ENCODE data around the gene MYOF. TPM values are rescaled to one million over a fixed set of nuclear protein-coding genes. Genes with fewer than 3 reads are reported as not detected.

Gene MYOF
- total RNA-seq, 4 donors from 2014 or later, result 39.6 to 70.4 (median 59.2) TPM

DNA sequence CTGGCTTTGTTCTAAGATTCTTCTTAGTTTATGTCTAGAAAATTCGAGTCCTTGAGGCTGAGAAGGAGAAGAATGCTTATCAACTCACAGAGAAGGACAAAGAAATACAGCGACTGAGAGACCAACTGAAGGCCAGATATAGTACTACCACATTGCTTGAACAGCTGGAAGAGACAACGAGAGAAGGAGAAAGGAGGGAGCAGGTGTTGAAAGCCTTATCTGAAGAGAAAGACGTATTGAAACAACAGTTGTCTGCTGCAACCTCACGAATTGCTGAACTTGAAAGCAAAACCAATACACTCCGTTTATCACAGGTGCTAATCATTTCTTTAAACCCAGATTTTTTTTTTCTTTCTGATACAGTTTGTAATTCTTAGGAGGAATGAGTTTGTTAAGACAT, 20.9 kb upstream of the MYOF start:
- H3K4me1 ChIP-seq, result no peaks in the 10 kb centered on the region
- no peak overlapping the region for H3K27ac ChIP-seq
- H3K36me3 ChIP-seq, result no peaks in the 10 kb centered on the region
- H3K9me3 ChIP-seq, result no peaks in the 10 kb centered on the region
- TF ChIP-seq, protein P1, sequence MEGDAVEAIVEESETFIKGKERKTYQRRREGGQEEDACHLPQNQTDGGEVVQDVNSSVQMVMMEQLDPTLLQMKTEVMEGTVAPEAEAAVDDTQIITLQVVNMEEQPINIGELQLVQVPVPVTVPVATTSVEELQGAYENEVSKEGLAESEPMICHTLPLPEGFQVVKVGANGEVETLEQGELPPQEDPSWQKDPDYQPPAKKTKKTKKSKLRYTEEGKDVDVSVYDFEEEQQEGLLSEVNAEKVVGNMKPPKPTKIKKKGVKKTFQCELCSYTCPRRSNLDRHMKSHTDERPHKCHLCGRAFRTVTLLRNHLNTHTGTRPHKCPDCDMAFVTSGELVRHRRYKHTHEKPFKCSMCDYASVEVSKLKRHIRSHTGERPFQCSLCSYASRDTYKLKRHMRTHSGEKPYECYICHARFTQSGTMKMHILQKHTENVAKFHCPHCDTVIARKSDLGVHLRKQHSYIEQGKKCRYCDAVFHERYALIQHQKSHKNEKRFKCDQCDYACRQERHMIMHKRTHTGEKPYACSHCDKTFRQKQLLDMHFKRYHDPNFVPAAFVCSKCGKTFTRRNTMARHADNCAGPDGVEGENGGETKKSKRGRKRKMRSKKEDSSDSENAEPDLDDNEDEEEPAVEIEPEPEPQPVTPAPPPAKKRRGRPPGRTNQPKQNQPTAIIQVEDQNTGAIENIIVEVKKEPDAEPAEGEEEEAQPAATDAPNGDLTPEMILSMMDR (IDR thresholded peaks at IDR 0.05), result no peak
- TF ChIP-seq EP300 (IDR thresholded peaks at IDR 0.05) (no peak), POLR2A (IDR thresholded peaks at IDR 0.05) (no peak)
- no peak for DNase-seq (ENCODE audit: low spot score in 2 of 2)
- H3K4me3 ChIP-seq, result no peak overlapping the region
- no peaks in the 10 kb centered on the region for H3K27me3 ChIP-seq
- 86 to 92% methylated on average over 6 of the region's 6 CpGs for WGBS, 2 donors

DNA sequence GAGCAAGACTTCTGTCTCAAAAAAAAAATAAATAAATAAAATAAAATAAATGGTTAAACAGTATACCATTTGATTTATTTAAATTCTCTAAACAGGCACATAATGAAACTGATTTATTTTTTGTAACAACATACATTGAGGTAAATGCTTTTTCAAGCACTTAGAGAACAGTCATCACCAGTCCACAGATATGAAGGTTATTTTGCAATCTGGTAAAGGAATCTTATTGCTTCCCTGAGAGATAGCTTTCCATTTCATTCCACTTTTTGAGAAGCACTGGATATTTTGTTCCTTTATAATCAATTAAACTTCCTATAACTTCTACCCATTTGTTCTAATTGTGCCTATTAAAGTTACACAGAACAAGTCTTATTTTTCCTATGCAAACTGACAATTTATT, 19.5 kb upstream of the MYOF start:
- H3K9me3 ChIP-seq, result no peaks in the 10 kb centered on the region
- no peak for DNase-seq (ENCODE audit: low spot score in 2 of 2)
- TF ChIP-seq, protein P1 (IDR thresholded peaks at IDR 0.05), result no peak
- TF ChIP-seq POLR2A (IDR thresholded peaks at IDR 0.05), result no peak
- TF ChIP-seq EP300 (IDR thresholded peaks at IDR 0.05), result no peak
- H3K4me1 ChIP-seq, result peaks cover 0 to 5% (median 2%) of the 10 kb centered on the region in 4 donors
- no peaks in the 10 kb centered on the region for H3K27me3 ChIP-seq
- H3K27ac ChIP-seq, result no peak overlapping the region
- H3K36me3 ChIP-seq, result no peaks in the 10 kb centered on the region
- no peak overlapping the region for H3K4me3 ChIP-seq

DNA sequence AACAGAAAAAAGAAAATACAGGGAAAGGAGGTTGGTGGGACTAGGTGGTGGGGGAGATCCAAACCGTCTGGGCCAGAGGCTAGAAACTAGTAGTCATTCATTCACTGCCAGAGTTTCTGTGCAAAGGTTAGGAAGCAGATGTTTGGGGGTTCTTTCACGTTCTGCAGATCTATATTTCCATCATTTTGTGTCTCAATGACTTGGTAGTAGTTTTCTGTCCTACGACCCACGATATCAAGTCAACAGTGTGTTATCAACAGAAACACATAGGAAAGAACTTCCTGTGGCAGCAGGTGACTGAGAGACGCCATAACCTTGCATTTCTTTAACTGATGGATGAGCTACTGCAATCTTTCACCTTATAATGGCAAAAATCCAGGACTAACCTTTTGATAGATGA, 16.0 kb upstream of the MYOF start:
- no peaks in the 10 kb centered on the region for H3K9me3 ChIP-seq
- H3K27me3 ChIP-seq, result no peaks in the 10 kb centered on the region
- H3K36me3 ChIP-seq, result no peaks in the 10 kb centered on the region
- H3K4me3 ChIP-seq, result no peak overlapping the region
- TF ChIP-seq, protein P1 (IDR thresholded peaks at IDR 0.05), result no peak
- no peak for TF ChIP-seq EP300 (IDR thresholded peaks at IDR 0.05)
- TF ChIP-seq POLR2A (IDR thresholded peaks at IDR 0.05), result no peak
- WGBS, 2 donors, result 61 to 63% methylated on average over 5 of the region's 5 CpGs
- peaks cover 0 to 13% (median 2%) of the 10 kb centered on the region in 4 donors for H3K4me1 ChIP-seq
- H3K27ac ChIP-seq, result no peak overlapping the region
- DNase-seq (ENCODE audit: low spot score in 2 of 2), result no peak

DNA sequence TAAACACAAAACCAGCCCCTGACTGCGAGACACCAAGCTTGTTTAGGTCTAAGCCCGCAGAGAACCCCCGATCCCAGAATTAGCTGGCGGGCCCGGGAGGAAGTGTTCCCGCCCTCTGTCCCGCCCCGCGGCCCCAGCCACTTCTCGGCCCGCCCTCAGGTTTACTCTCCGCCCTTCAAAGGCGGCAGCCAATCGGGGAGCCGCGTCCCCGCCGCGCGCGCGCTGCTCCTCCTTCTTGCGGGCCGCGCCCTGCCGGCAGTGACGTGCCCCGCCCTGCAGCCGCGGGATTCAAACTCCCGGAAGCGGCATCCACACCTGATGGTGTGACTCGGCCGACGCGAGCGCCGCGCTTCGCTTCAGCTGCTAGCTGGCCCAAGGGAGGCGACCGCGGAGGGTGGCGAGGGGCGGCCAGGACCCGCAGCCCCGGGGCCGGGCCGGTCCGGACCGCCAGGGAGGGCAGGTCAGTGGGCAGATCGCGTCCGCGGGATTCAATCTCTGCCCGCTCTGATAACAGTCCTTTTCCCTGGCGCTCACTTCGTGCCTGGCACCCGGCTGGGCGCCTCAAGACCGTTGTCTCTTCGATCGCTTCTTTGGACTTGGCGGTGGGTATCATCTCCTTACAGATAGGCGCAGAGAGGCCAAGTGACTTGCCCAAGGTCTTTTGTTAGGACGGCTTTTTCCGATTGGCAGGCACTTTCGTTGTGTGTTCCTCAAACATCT, 14.3 kb upstream of the MYOF start, which contains the start of gene CEP55:
Gene CEP55 (plus strand): TSS at position 291 of the 720 bp plus-strand sequence. CDS start 3,440 bp downstream, outside the sequence.
- H3K9me3 ChIP-seq, result no peaks in the 10 kb centered on the region
- TF ChIP-seq POLR2A (IDR thresholded peaks at IDR 0.05) (peak in 1 of 2 donors; percentile 46), EP300 (IDR thresholded peaks at IDR 0.05) (peak; percentile 62 to 63)
- TF ChIP-seq, protein P1 (IDR thresholded peaks at IDR 0.05), result peak in 2 of 5 experiments; percentile 13 to 24
- no peaks in the 10 kb centered on the region for H3K36me3 ChIP-seq
- H3K4me3 ChIP-seq, result peak within 1 kb of the TSS; percentile 59 to 75 (median 68)
- peak; percentile 87 to 91 for DNase-seq (ENCODE audit: low spot score in 2 of 2)
- 1 to 3% methylated on average over 16 to 67 of the region's 68 CpGs for WGBS, 2 donors
- H3K27ac ChIP-seq, result peak within 1 kb of the TSS in 3 of 4 donors; percentile 20 to 74 (median 28)
- H3K27me3 ChIP-seq, result no peaks in the 10 kb centered on the region
- H3K4me1 ChIP-seq, result peaks cover 0 to 13% (median 2%) of the 10 kb centered on the region in 4 donors

DNA sequence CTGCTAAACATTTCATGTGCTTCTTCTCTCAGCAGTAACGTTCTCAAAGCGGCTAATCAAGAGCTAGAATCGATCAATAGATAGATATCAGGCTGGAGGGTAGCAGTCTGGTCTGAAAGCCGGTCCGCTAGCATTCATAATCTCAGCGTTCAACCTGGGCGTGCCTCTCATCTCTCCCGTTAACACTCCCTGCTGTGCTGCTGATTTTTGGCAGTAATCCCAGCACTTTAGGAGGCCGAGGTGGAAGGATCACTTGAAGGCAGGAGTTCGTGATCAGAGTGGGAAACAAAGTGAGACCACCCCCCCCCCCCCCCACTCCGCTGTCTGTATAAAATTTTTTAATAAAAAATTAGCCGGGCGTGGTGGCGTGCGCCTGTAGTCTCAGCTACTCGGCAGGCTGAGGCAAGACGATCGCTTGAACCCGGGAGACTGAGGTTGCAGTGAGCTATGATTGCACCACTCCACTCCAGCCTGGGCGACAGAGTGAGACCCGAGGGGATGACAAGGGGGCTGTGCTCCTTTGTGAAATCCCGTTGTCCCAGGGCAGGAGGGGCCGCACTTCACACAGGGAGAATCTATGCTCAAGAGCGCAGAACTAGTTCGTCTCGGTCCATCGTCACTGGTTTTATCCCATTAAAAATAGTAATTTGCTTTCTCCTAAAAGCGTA, 13.7 kb upstream of the MYOF start:
- no peaks in the 10 kb centered on the region for H3K9me3 ChIP-seq
- H3K4me3 ChIP-seq, result peak overlapping the region; percentile 52 to 74 (median 60)
- H3K4me1 ChIP-seq, result peaks cover 0 to 13% (median 2%) of the 10 kb centered on the region in 4 donors
- peak overlapping the region in 3 of 4 donors; percentile 16 to 74 (median 28) for H3K27ac ChIP-seq
- no peaks in the 10 kb centered on the region for H3K27me3 ChIP-seq
- no peak for TF ChIP-seq EP300 (IDR thresholded peaks at IDR 0.05)
- TF ChIP-seq, protein P1 (IDR thresholded peaks at IDR 0.05), result no peak
- no peak for TF ChIP-seq POLR2A (IDR thresholded peaks at IDR 0.05)
- WGBS, 2 donors, result 1 to 4% methylated on average over 26 to 28 of the region's 28 CpGs
- no peaks in the 10 kb centered on the region for H3K36me3 ChIP-seq
- DNase-seq (ENCODE audit: low spot score in 2 of 2), result no peak
